IPS-15b (cell line): Measurements from ENCODE around the gene TCF7L1.
"Not testable (repeated sequence)": the region's sequence is repeated elsewhere in the genome, so short reads cannot be mapped to it uniquely, and the experiment has no call there.

Source experiments
- H3K27me3 ChIP-seq: one replicate; pipeline ENCODE4 v1.6.1; 2013; ENCODE audit warnings: low read length; ENCODE audit not compliant: control insufficient read depth, insufficient read depth
- H3K36me3 ChIP-seq: one replicate; pipeline ENCODE4 v1.6.1; 2013; ENCODE audit warnings: low read length; ENCODE audit not compliant: control insufficient read depth, insufficient read depth
- H3K4me1 ChIP-seq: one replicate; pipeline ENCODE4 v1.6.1; 2013; ENCODE audit warnings: mild to moderate bottlenecking, low read length; ENCODE audit not compliant: control insufficient read depth, insufficient read depth
- H3K4me3 ChIP-seq: one replicate; pipeline ENCODE4 v1.5.1; 2013; ENCODE audit warnings: low read depth, low read length
- H3K9ac ChIP-seq: one replicate; pipeline ENCODE4 v1.6.1; 2013; ENCODE audit warnings: low read depth, mild to moderate bottlenecking, low read length
- H3K9me3 ChIP-seq: one replicate; pipeline ENCODE4 v1.6.1; 2013; ENCODE audit warnings: mild to moderate bottlenecking, low read length; ENCODE audit not compliant: control insufficient read depth, insufficient read depth

Gene TCF7L1

GRCh38 chr2:85189606-85190270 is 56.5 kb downstream of the TCF7L1 start:
- Histone ChIP-seq H3K4me3 (no peak overlapping the region), H3K9me3 (no peaks in the 10 kb centered on the region), H3K36me3 (no peaks in the 10 kb centered on the region), H3K27me3 (no peaks in the 10 kb centered on the region), H3K4me1 (no peaks in the 10 kb centered on the region), H3K9ac (no peak overlapping the region)

GRCh38 chr2:85191157-85191556 is 58.0 kb downstream of the TCF7L1 start:
- no peaks in the 10 kb centered on the region for H3K9me3 ChIP-seq
- H3K9ac ChIP-seq: no peak overlapping the region
- H3K27me3 ChIP-seq: no peaks in the 10 kb centered on the region
- H3K4me1 ChIP-seq: no peaks in the 10 kb centered on the region
- H3K4me3 ChIP-seq: no peak overlapping the region
- no peaks in the 10 kb centered on the region for H3K36me3 ChIP-seq

GRCh38 chr2:85194780-85195480 is 61.7 kb downstream of the TCF7L1 start:
- Histone ChIP-seq H3K4me1 (no peaks in the 10 kb centered on the region), H3K36me3 (no peaks in the 10 kb centered on the region), H3K27me3 (no peaks in the 10 kb centered on the region), H3K9me3 (no peaks in the 10 kb centered on the region), H3K4me3 (no peak overlapping the region), H3K9ac (no peak overlapping the region)

GRCh38 chr2:85195956-85196355 is 62.8 kb downstream of the TCF7L1 start:
- Histone ChIP-seq H3K9ac (no peak overlapping the region), H3K4me3 (no peak overlapping the region), H3K4me1 (no peaks in the 10 kb centered on the region), H3K36me3 (no peaks in the 10 kb centered on the region), H3K9me3 (no peaks in the 10 kb centered on the region), H3K27me3 (no peaks in the 10 kb centered on the region)

GRCh38 chr2:85199698-85200097 is 66.5 kb downstream of the TCF7L1 start:
- Histone ChIP-seq H3K36me3 (no peaks in the 10 kb centered on the region), H3K9me3 (no peaks in the 10 kb centered on the region), H3K27me3 (no peaks in the 10 kb centered on the region), H3K4me1 (no peaks in the 10 kb centered on the region), H3K4me3 (no peak overlapping the region), H3K9ac (no peak overlapping the region)

- no peak overlapping the region for H3K9ac ChIP-seq
- no peaks in the 10 kb centered on the region for H3K27me3 ChIP-seq
- no peak overlapping the region for H3K4me3 ChIP-seq
- H3K4me1 ChIP-seq: peaks cover 20% of the 10 kb centered on the region
- H3K36me3 ChIP-seq: peaks cover 4% of the 10 kb centered on the region
- H3K9me3 ChIP-seq: no peaks in the 10 kb centered on the region
Observed at GRCh38 chr2:85209887-85210286, 76.7 kb downstream of the TCF7L1 start.

- peaks cover 4% of the 10 kb centered on the region for H3K36me3 ChIP-seq
- no peaks in the 10 kb centered on the region for H3K27me3 ChIP-seq
- H3K9me3 ChIP-seq: no peaks in the 10 kb centered on the region
- no peak overlapping the region for H3K9ac ChIP-seq
- H3K4me1 ChIP-seq: peaks cover 26% of the 10 kb centered on the region
- no peak overlapping the region for H3K4me3 ChIP-seq
Observed at GRCh38 chr2:85210511-85210910, 77.3 kb downstream of the TCF7L1 start.

GRCh38 chr2:85211606-85212005 is 78.4 kb downstream of the TCF7L1 start:
- not testable (repeated sequence) for H3K27me3 ChIP-seq, H3K4me3 ChIP-seq, H3K9ac ChIP-seq, H3K36me3 ChIP-seq, H3K9me3 ChIP-seq
- peaks cover 33% of the 10 kb centered on the region for H3K4me1 ChIP-seq

GRCh38 chr2:85212841-85213240 is 79.6 kb downstream of the TCF7L1 start:
- no peak overlapping the region for H3K4me3 ChIP-seq

GRCh38 chr2:85213404-85213803 is 80.2 kb downstream of the TCF7L1 start:
- H3K9me3 ChIP-seq: no peaks in the 10 kb centered on the region
- peaks cover 38% of the 10 kb centered on the region for H3K4me1 ChIP-seq
- no peak overlapping the region for H3K9ac ChIP-seq
- H3K4me3 ChIP-seq: no peak overlapping the region
- no peaks in the 10 kb centered on the region for H3K27me3 ChIP-seq
- H3K36me3 ChIP-seq: peaks cover 4% of the 10 kb centered on the region

More at GRCh38 chr2:85212841-85213240, 79.6 kb downstream of the TCF7L1 start:
- H3K4me1 ChIP-seq: peaks cover 38% of the 10 kb centered on the region
- H3K27me3 ChIP-seq: no peaks in the 10 kb centered on the region
- peaks cover 4% of the 10 kb centered on the region for H3K36me3 ChIP-seq
- H3K9ac ChIP-seq: no peak overlapping the region
- no peaks in the 10 kb centered on the region for H3K9me3 ChIP-seq

- H3K36me3 ChIP-seq: peaks cover 4% of the 10 kb centered on the region
- no peak overlapping the region for H3K9ac ChIP-seq
- H3K9me3 ChIP-seq: no peaks in the 10 kb centered on the region
- no peak overlapping the region for H3K4me3 ChIP-seq
- H3K4me1 ChIP-seq: peaks cover 38% of the 10 kb centered on the region
- no peaks in the 10 kb centered on the region for H3K27me3 ChIP-seq
Observed at GRCh38 chr2:85213901-85214512, 80.8 kb downstream of the TCF7L1 start.

GRCh38 chr2:85215081-85215447 is 81.9 kb downstream of the TCF7L1 start:
- H3K36me3 ChIP-seq: peaks cover 4% of the 10 kb centered on the region
- H3K9ac ChIP-seq: no peak overlapping the region
- H3K4me1 ChIP-seq: peaks cover 38% of the 10 kb centered on the region
- H3K27me3 ChIP-seq: no peaks in the 10 kb centered on the region
- H3K9me3 ChIP-seq: no peaks in the 10 kb centered on the region
- no peak overlapping the region for H3K4me3 ChIP-seq
